Fibroblast of lung (primary cell): Measurements from ENCODE around the gene F2RL3.

Experiments used
- EZH2 ChIP-seq: IDR thresholded peaks from 2 replicates; pipeline ENCODE4 v1.5.1; 2012; ENCODE audit warnings: low read length, control low read depth, mild to moderate bottlenecking; ENCODE audit errors: missing control alignments
- TF ChIP-seq, protein P1 (sequence below), 2 donors: IDR thresholded peaks in 1 of 2; conservative IDR thresholded peaks in 1 of 2; 1 replicate in 1 of 2; 2 replicates in 1 of 2; pipeline ENCODE4 v1.5.1; 2011 to 2012; ENCODE audit warnings: low read length in 2 of 2, control low read depth in 1 of 2, inconsistent platforms in 1 of 2, low read depth in 1 of 2, mild to moderate bottlenecking in 1 of 2

DNA sequence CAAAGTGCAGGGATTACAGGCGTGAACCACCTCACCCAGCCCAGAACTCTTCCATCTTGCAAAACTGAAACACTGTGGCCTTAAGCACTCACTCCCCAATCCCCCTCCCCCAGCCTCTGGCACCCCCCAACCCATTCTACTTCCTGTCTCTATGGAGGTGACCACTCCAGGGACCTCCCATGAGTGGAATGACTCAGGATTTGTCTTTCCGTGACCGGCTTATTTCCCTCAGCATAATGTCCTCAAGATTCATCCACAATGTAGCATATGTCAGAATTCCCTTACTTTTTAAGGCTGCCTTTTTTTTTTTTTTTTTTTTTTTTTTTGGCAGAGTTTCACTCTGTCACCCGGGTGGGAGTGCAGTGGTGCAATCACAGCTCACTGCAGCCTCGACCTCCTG, 3.6 kb upstream of the F2RL3 start:
- TF ChIP-seq, protein P1, sequence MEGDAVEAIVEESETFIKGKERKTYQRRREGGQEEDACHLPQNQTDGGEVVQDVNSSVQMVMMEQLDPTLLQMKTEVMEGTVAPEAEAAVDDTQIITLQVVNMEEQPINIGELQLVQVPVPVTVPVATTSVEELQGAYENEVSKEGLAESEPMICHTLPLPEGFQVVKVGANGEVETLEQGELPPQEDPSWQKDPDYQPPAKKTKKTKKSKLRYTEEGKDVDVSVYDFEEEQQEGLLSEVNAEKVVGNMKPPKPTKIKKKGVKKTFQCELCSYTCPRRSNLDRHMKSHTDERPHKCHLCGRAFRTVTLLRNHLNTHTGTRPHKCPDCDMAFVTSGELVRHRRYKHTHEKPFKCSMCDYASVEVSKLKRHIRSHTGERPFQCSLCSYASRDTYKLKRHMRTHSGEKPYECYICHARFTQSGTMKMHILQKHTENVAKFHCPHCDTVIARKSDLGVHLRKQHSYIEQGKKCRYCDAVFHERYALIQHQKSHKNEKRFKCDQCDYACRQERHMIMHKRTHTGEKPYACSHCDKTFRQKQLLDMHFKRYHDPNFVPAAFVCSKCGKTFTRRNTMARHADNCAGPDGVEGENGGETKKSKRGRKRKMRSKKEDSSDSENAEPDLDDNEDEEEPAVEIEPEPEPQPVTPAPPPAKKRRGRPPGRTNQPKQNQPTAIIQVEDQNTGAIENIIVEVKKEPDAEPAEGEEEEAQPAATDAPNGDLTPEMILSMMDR (conservative IDR thresholded peaks at IDR 0.05 in 1 of 2, IDR thresholded peaks at IDR 0.05 in 1 of 2; ENCODE audit: low read depth in 1 of 2, low read length in 2 of 2): no peak
- TF ChIP-seq EZH2: no peak
